ENCODE measurements around the gene NCAM1.

NCAM1 gene

GRCh38 chr11:112942966-112943643, 18.1 kb upstream of the NCAM1 start:
- no peaks in the 10 kb centered on the region for H3K27me3 ChIP-seq (ENCODE audit: control insufficient read depth in 5 of 5, insufficient read depth in 4 of 5, low read length in 5 of 5)
- no peak overlapping the region for H3K27ac ChIP-seq (ENCODE audit: low read depth, low read length)
- no peak overlapping the region for H3K9ac ChIP-seq (ENCODE audit: low read length in 5 of 5)
- no peaks in the 10 kb centered on the region for H3K4me1 ChIP-seq (ENCODE audit: control insufficient read depth in 5 of 5, insufficient read depth in 5 of 5, low read length in 5 of 5)
- no peak overlapping the region for H3K4me3 ChIP-seq (ENCODE audit: low read depth in 1 of 5, low read length in 5 of 5)
- no peaks in the 10 kb centered on the region for H3K36me3 ChIP-seq (ENCODE audit: control insufficient read depth in 5 of 5, insufficient read depth in 5 of 5, low read length in 5 of 5)
- H3K9me3 ChIP-seq (ENCODE audit: control insufficient read depth in 5 of 5, low read length in 5 of 5), result no peaks in the 10 kb centered on the region

GRCh38 chr11:112946866-112947265, 14.4 kb upstream of the NCAM1 start:
- Histone ChIP-seq H3K27ac (ENCODE audit: low read depth, low read length) (no peak overlapping the region), H3K4me3 (ENCODE audit: low read depth in 1 of 5, low read length in 5 of 5) (no peak overlapping the region), H3K4me1 (ENCODE audit: control insufficient read depth in 5 of 5, insufficient read depth in 5 of 5, low read length in 5 of 5) (no peaks in the 10 kb centered on the region), H3K27me3 (ENCODE audit: control insufficient read depth in 5 of 5, insufficient read depth in 4 of 5, low read length in 5 of 5) (peaks cover 0 to 9% (median 3%) of the 10 kb centered on the region in 5 donors), H3K9ac (ENCODE audit: low read length in 5 of 5) (no peak overlapping the region), H3K36me3 (ENCODE audit: control insufficient read depth in 5 of 5, insufficient read depth in 5 of 5, low read length in 5 of 5) (no peaks in the 10 kb centered on the region), H3K9me3 (ENCODE audit: control insufficient read depth in 5 of 5, low read length in 5 of 5) (no peaks in the 10 kb centered on the region)

GRCh38 chr11:112949781-112950575, 11.2 kb upstream of the NCAM1 start:
- H3K9ac ChIP-seq (ENCODE audit: low read length in 5 of 5), result no peak overlapping the region
- H3K27ac ChIP-seq (ENCODE audit: low read depth, low read length), result no peak overlapping the region
- H3K4me3 ChIP-seq (ENCODE audit: low read depth in 1 of 5, low read length in 5 of 5), result no peak overlapping the region
- peaks cover 0 to 15% (median 6%) of the 10 kb centered on the region in 5 donors for H3K27me3 ChIP-seq (ENCODE audit: control insufficient read depth in 5 of 5, insufficient read depth in 4 of 5, low read length in 5 of 5)
- H3K4me1 ChIP-seq (ENCODE audit: control insufficient read depth in 5 of 5, insufficient read depth in 5 of 5, low read length in 5 of 5), result no peaks in the 10 kb centered on the region
- H3K9me3 ChIP-seq (ENCODE audit: control insufficient read depth in 5 of 5, low read length in 5 of 5), result peaks cover 0 to 2% (median 0%) of the 10 kb centered on the region in 5 donors
- H3K36me3 ChIP-seq (ENCODE audit: control insufficient read depth in 5 of 5, insufficient read depth in 5 of 5, low read length in 5 of 5), result no peaks in the 10 kb centered on the region

DNA sequence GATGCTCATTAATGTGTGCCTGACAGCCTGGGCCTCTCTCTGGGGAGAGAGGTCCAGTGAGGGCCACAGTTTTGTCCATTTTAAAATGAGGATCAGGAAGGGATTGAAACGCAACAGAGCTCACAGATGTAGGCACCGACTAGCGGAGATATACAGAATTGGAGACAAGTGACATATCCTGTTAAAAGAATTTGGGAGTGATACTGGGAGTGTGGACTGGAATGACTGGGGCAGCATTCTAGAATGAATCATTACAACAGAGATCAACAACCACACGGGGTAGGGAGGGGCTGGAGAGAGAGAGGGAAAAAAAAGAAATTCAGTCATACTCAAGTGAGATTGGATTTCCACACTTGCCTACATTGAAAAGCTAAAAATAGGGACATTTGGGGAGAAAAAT, 2.5 kb upstream of the NCAM1 start:
- no peak overlapping the region for H3K27ac ChIP-seq (ENCODE audit: low read depth, low read length)

GRCh38 chr11:112961751-112962578, 745 bp downstream of the NCAM1 start:
- peaks cover 0 to 30% (median 25%) of the 10 kb centered on the region in 5 donors for H3K4me1 ChIP-seq (ENCODE audit: control insufficient read depth in 5 of 5, insufficient read depth in 5 of 5, low read length in 5 of 5)
- H3K27me3 ChIP-seq (ENCODE audit: control insufficient read depth in 5 of 5, insufficient read depth in 4 of 5, low read length in 5 of 5), result peaks cover 3 to 34% (median 18%) of the 10 kb centered on the region in 5 donors
- no peaks in the 10 kb centered on the region for H3K9me3 ChIP-seq (ENCODE audit: control insufficient read depth in 5 of 5, low read length in 5 of 5)
- H3K36me3 ChIP-seq (ENCODE audit: control insufficient read depth in 5 of 5, insufficient read depth in 5 of 5, low read length in 5 of 5), result no peaks in the 10 kb centered on the region
- peak overlapping the region; percentile 23 for H3K27ac ChIP-seq (ENCODE audit: low read depth, low read length)
- peak overlapping the region in 3 of 5 donors; percentile 33 to 52 (median 45) for H3K9ac ChIP-seq (ENCODE audit: low read length in 5 of 5)
- H3K4me3 ChIP-seq (ENCODE audit: low read depth in 1 of 5, low read length in 5 of 5), result peak overlapping the region; percentile 74 to 82 (median 75)

More for the DNA sequence above, 2.5 kb upstream of the NCAM1 start:
- Histone ChIP-seq H3K4me1 (ENCODE audit: control insufficient read depth in 5 of 5, insufficient read depth in 5 of 5, low read length in 5 of 5) (peaks cover 0 to 30% (median 25%) of the 10 kb centered on the region in 5 donors), H3K36me3 (ENCODE audit: control insufficient read depth in 5 of 5, insufficient read depth in 5 of 5, low read length in 5 of 5) (no peaks in the 10 kb centered on the region), H3K9ac (ENCODE audit: low read length in 5 of 5) (no peak overlapping the region), H3K9me3 (ENCODE audit: control insufficient read depth in 5 of 5, low read length in 5 of 5) (peaks cover 0 to 2% (median 0%) of the 10 kb centered on the region in 5 donors), H3K4me3 (ENCODE audit: low read depth in 1 of 5, low read length in 5 of 5) (no peak overlapping the region), H3K27me3 (ENCODE audit: control insufficient read depth in 5 of 5, insufficient read depth in 4 of 5, low read length in 5 of 5) (peaks cover 3 to 34% (median 16%) of the 10 kb centered on the region in 5 donors)

DNA sequence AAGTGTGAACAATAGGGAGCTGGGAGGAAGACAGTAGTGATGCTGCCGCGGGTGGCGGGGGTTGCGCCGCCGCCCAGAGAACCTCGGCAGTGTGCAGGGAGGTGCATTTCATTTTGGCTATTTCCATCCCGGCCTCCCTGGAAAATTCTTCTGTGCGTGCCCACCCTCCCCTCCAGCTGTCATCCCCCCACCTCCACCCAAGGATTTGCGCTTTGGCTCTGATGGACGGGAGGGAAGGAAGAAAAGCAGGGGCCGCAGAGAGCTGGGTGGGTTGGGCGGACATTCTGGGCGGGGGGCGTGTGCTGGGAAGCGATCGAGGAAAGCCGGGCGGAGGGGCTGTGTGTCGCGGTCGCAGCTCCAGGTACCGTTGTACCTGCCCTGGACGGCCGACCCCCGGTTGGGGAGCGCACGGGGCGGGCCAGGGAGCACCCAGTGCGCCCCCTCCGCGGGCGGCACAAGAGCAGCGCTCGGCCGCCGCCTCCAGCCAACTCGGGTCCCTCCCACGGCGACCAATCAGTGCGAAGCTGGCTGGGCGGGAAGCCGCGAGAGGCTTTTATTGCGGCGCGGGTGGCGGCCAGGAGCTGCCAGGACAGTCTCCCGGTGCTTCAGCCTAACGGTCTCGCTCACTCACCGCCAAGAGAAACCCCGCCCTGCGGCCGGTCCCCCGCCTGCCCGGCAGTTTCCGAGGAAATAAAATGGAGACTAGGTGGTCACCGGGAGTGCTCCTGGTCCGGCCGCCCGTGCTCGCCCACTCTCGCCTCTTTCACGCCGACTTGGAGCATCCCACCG, 1.6 kb downstream of the NCAM1 start:
- Histone ChIP-seq H3K9me3 (ENCODE audit: control insufficient read depth in 5 of 5, low read length in 5 of 5) (no peaks in the 10 kb centered on the region), H3K4me1 (ENCODE audit: control insufficient read depth in 5 of 5, insufficient read depth in 5 of 5, low read length in 5 of 5) (peaks cover 0 to 30% (median 25%) of the 10 kb centered on the region in 5 donors), H3K36me3 (ENCODE audit: control insufficient read depth in 5 of 5, insufficient read depth in 5 of 5, low read length in 5 of 5) (no peaks in the 10 kb centered on the region), H3K27ac (ENCODE audit: low read depth, low read length) (no peak overlapping the region), H3K27me3 (ENCODE audit: control insufficient read depth in 5 of 5, insufficient read depth in 4 of 5, low read length in 5 of 5) (peaks cover 3 to 34% (median 18%) of the 10 kb centered on the region in 5 donors), H3K4me3 (ENCODE audit: low read depth in 1 of 5, low read length in 5 of 5) (peak overlapping the region in 4 of 5 donors; percentile 74 to 76 (median 74)), H3K9ac (ENCODE audit: low read length in 5 of 5) (no peak overlapping the region)

GRCh38 chr11:112963368-112963955, 2.2 kb downstream of the NCAM1 start:
- H3K9me3 ChIP-seq (ENCODE audit: control insufficient read depth in 5 of 5, low read length in 5 of 5), result no peaks in the 10 kb centered on the region
- no peaks in the 10 kb centered on the region for H3K36me3 ChIP-seq (ENCODE audit: control insufficient read depth in 5 of 5, insufficient read depth in 5 of 5, low read length in 5 of 5)
- H3K27me3 ChIP-seq (ENCODE audit: control insufficient read depth in 5 of 5, insufficient read depth in 4 of 5, low read length in 5 of 5), result peaks cover 3 to 31% (median 18%) of the 10 kb centered on the region in 5 donors
- H3K4me3 ChIP-seq (ENCODE audit: low read depth in 1 of 5, low read length in 5 of 5), result peak overlapping the region in 4 of 5 donors; percentile 74 to 76 (median 74)
- H3K4me1 ChIP-seq (ENCODE audit: control insufficient read depth in 5 of 5, insufficient read depth in 5 of 5, low read length in 5 of 5), result peaks cover 0 to 30% (median 25%) of the 10 kb centered on the region in 5 donors
- no peak overlapping the region for H3K9ac ChIP-seq (ENCODE audit: low read length in 5 of 5)
- H3K27ac ChIP-seq (ENCODE audit: low read depth, low read length), result no peak overlapping the region

GRCh38 chr11:112965656-112966055, 4.4 kb downstream of the NCAM1 start:
- Histone ChIP-seq H3K27me3 (ENCODE audit: control insufficient read depth in 5 of 5, insufficient read depth in 4 of 5, low read length in 5 of 5) (peaks cover 3 to 22% (median 18%) of the 10 kb centered on the region in 5 donors), H3K4me3 (ENCODE audit: low read depth in 1 of 5, low read length in 5 of 5) (no peak overlapping the region)

GRCh38 chr11:112966561-112966960, 5.3 kb downstream of the NCAM1 start:
- no peaks in the 10 kb centered on the region for H3K36me3 ChIP-seq (ENCODE audit: control insufficient read depth in 5 of 5, insufficient read depth in 5 of 5, low read length in 5 of 5)
- H3K4me3 ChIP-seq (ENCODE audit: low read depth in 1 of 5, low read length in 5 of 5), result no peak overlapping the region
- H3K9ac ChIP-seq (ENCODE audit: low read length in 5 of 5), result no peak overlapping the region
- no peak overlapping the region for H3K27ac ChIP-seq (ENCODE audit: low read depth, low read length)
- peaks cover 0 to 23% (median 19%) of the 10 kb centered on the region in 5 donors for H3K4me1 ChIP-seq (ENCODE audit: control insufficient read depth in 5 of 5, insufficient read depth in 5 of 5, low read length in 5 of 5)
- peaks cover 1 to 16% (median 10%) of the 10 kb centered on the region in 5 donors for H3K27me3 ChIP-seq (ENCODE audit: control insufficient read depth in 5 of 5, insufficient read depth in 4 of 5, low read length in 5 of 5)
- no peaks in the 10 kb centered on the region for H3K9me3 ChIP-seq (ENCODE audit: control insufficient read depth in 5 of 5, low read length in 5 of 5)

More at GRCh38 chr11:112965656-112966055, 4.4 kb downstream of the NCAM1 start:
- Histone ChIP-seq H3K36me3 (ENCODE audit: control insufficient read depth in 5 of 5, insufficient read depth in 5 of 5, low read length in 5 of 5) (no peaks in the 10 kb centered on the region), H3K4me1 (ENCODE audit: control insufficient read depth in 5 of 5, insufficient read depth in 5 of 5, low read length in 5 of 5) (peaks cover 0 to 31% (median 28%) of the 10 kb centered on the region in 5 donors), H3K9me3 (ENCODE audit: control insufficient read depth in 5 of 5, low read length in 5 of 5) (no peaks in the 10 kb centered on the region), H3K9ac (ENCODE audit: low read length in 5 of 5) (no peak overlapping the region), H3K27ac (ENCODE audit: low read depth, low read length) (no peak overlapping the region)

Data from subcutaneous abdominal adipose tissue (tissue), 5 donors.